ENCODE measurements around the gene GINS1.

DNA sequence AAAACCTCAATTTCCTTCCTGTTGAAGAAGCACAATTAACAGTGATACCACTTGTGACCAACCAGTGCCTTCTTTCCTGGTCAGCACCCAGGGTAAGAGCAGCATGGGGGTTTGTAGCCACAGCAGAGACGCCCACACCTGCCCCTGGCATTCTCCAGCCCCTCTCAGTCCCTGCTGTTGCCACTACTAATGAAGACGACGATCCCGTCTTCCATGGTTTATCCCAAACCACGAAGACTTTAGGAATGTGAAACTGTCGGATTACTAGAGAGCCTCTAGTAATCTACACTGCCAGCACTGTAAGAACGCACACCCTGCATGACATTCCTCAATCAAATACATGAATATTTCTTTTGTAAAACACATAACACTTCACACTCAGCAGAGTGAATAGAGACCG is 60.0 kb downstream of the GINS1 start:
- TF ChIP-seq POLR2AphosphoS5 (IDR thresholded peaks at IDR 0.05; ENCODE audit: low read depth, low read length) (no peak), SIN3A (IDR thresholded peaks at IDR 0.05; ENCODE audit: borderline replicate concordance, insufficient read depth, low read depth, low read length) (no peak)
- TF ChIP-seq, protein P1, sequence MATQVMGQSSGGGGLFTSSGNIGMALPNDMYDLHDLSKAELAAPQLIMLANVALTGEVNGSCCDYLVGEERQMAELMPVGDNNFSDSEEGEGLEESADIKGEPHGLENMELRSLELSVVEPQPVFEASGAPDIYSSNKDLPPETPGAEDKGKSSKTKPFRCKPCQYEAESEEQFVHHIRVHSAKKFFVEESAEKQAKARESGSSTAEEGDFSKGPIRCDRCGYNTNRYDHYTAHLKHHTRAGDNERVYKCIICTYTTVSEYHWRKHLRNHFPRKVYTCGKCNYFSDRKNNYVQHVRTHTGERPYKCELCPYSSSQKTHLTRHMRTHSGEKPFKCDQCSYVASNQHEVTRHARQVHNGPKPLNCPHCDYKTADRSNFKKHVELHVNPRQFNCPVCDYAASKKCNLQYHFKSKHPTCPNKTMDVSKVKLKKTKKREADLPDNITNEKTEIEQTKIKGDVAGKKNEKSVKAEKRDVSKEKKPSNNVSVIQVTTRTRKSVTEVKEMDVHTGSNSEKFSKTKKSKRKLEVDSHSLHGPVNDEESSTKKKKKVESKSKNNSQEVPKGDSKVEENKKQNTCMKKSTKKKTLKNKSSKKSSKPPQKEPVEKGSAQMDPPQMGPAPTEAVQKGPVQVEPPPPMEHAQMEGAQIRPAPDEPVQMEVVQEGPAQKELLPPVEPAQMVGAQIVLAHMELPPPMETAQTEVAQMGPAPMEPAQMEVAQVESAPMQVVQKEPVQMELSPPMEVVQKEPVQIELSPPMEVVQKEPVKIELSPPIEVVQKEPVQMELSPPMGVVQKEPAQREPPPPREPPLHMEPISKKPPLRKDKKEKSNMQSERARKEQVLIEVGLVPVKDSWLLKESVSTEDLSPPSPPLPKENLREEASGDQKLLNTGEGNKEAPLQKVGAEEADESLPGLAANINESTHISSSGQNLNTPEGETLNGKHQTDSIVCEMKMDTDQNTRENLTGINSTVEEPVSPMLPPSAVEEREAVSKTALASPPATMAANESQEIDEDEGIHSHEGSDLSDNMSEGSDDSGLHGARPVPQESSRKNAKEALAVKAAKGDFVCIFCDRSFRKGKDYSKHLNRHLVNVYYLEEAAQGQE (IDR thresholded peaks at IDR 0.05; ENCODE audit: insufficient read depth in 1 of 2, low read depth in 2 of 2, low read length in 1 of 2), result no peak
- TF ChIP-seq, protein P2, sequence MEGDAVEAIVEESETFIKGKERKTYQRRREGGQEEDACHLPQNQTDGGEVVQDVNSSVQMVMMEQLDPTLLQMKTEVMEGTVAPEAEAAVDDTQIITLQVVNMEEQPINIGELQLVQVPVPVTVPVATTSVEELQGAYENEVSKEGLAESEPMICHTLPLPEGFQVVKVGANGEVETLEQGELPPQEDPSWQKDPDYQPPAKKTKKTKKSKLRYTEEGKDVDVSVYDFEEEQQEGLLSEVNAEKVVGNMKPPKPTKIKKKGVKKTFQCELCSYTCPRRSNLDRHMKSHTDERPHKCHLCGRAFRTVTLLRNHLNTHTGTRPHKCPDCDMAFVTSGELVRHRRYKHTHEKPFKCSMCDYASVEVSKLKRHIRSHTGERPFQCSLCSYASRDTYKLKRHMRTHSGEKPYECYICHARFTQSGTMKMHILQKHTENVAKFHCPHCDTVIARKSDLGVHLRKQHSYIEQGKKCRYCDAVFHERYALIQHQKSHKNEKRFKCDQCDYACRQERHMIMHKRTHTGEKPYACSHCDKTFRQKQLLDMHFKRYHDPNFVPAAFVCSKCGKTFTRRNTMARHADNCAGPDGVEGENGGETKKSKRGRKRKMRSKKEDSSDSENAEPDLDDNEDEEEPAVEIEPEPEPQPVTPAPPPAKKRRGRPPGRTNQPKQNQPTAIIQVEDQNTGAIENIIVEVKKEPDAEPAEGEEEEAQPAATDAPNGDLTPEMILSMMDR (IDR thresholded peaks at IDR 0.05), result no peak

Measured in Panc1 (cell line).